Activated T-cell treated with anti-CD3 and anti-CD28 coated beads, Interleukin-2, amount 50 U/mL, for 24 hours (primary cell): ENCODE measurements around the gene AFTPH.

Experiments used
- DNase-seq: peaks from one replicate; pipeline ENCODE4 v3.0.0-alpha.2; 2020
- H3K27ac Mint-ChIP-seq: 2 replicates; pipeline ENCODE4 v1.8.0; 2020; ENCODE audit warnings: mild to moderate bottlenecking, mixed read lengths
- H3K27me3 Mint-ChIP-seq: 2 replicates; pipeline ENCODE4 v1.8.0; 2020; ENCODE audit warnings: mixed read lengths
- H3K36me3 Mint-ChIP-seq: 2 replicates; pipeline ENCODE4 v1.8.0; 2020; ENCODE audit warnings: low read depth, mixed read lengths
- H3K4me1 Mint-ChIP-seq: 2 replicates; pipeline ENCODE4 v1.8.0; 2020; ENCODE audit warnings: low read depth, mixed read lengths
- H3K4me3 Mint-ChIP-seq: 2 replicates; pipeline ENCODE4 v1.8.0; 2020; ENCODE audit warnings: mild to moderate bottlenecking, moderate library complexity, mixed read lengths
- H3K9me3 Mint-ChIP-seq: 2 replicates; pipeline ENCODE4 v1.8.0; 2020; ENCODE audit warnings: mixed read lengths

AFTPH gene

DNA sequence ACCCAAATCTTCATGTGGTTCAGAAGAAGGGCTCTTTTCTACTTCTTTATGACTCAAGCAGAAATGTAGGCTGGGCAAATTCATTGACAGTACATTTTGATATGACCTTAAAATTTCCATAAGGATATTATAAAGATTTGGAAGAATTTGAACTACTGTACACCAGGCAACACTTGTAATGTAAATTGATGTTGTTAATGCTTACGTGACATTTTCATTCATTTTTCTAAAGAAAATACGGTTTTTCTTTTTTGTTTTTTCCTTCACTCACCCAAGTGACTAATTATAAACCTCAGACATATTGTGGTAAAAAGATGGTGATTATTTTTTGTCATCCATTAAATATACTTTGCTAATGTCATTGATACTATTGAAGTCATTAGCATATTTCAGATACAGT is 17.4 kb downstream of the AFTPH start:
- Mint-ChIP-seq H3K27ac (no peak overlapping the region), H3K9me3 (no peaks in the 10 kb centered on the region), H3K4me3 (no peak overlapping the region), H3K4me1 (peaks cover 68% of the 10 kb centered on the region), H3K36me3 (peaks cover 7% of the 10 kb centered on the region), H3K27me3 (no peaks in the 10 kb centered on the region)
- DNase-seq: no peak

DNA sequence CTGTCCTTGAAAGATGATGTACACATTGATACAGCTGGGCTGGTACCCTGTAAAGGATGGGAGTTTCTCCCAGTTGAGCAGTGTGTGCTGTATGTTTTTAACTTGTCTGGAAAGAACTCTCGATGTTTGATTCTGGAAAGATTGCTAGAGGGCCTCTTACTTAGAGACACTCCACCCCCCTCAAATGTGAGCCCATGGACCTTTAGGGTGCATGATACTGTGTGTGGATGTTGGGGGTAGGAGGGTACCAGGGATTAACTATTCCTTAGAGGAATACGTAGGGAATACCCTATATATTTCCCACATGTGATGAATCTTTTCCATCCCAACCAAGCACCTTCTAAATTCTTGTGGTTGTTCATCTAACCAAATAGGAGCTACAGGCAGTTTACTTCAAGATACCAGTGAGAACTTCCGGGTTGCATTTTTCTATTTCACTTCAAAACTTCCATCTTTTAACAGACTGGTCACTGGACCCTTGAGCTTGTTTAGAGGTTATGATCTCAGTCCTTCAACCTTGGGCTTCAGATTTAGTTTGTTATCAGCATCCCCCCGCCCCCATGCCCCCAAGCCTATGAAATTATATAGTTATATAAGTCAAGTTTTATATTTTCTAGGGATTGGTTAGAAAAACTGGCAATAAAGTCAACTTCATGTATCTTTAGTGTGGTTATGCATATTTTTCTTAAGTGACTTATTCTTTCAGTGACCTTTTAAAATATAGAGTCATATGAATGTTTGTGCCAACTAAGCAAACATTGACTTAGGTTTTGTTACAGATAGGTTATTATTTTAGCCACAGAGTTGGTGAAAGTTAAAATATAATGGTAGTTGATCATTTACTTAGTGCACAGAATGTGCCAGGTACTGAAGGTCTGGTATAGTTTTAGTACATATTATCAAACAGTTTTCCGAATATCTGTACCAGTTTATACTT is 18.2 kb downstream of the AFTPH start:
- H3K27ac Mint-ChIP-seq: no peak overlapping the region
- H3K27me3 Mint-ChIP-seq: no peaks in the 10 kb centered on the region
- peaks cover 9% of the 10 kb centered on the region for H3K36me3 Mint-ChIP-seq
- peaks cover 69% of the 10 kb centered on the region for H3K4me1 Mint-ChIP-seq
- no peaks in the 10 kb centered on the region for H3K9me3 Mint-ChIP-seq
- no peak overlapping the region for H3K4me3 Mint-ChIP-seq
- DNase-seq: no peak

DNA sequence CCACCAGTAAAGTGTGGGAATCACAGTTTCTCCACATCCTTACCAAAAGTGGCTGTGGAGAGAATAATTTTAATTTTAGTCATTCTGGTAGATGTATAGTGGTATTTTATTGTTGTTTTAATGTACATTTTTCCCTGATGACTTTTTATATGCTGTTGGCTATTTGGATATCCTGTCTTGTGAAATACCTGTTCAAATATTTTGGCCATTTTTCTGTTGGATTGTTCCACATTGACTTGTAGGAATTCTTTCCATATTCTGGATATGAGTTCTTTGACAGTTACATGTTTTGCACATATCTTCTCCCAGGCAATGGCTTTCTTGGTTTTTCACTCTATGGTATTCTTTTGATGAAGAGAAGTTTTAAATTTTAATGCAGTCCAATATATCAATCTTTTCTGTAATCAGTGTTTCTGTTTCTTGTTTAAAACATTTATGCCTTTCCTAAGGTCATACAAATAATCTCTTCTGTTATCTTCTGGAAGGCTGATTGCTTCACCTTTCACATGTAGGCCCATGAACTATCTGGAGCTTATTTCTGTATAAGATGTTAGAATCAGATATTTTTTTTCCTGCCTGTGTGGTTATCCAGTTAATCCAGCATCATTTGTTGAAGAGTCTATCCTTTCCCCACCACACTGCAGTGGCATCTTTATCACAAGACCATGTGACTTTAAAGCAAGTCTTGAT is 19.0 kb downstream of the AFTPH start:
- no peaks in the 10 kb centered on the region for H3K27me3 Mint-ChIP-seq
- peaks cover 9% of the 10 kb centered on the region for H3K36me3 Mint-ChIP-seq
- H3K4me3 Mint-ChIP-seq: no peak overlapping the region
- no peaks in the 10 kb centered on the region for H3K9me3 Mint-ChIP-seq
- DNase-seq: no peak
- peaks cover 63% of the 10 kb centered on the region for H3K4me1 Mint-ChIP-seq
- no peak overlapping the region for H3K27ac Mint-ChIP-seq

DNA sequence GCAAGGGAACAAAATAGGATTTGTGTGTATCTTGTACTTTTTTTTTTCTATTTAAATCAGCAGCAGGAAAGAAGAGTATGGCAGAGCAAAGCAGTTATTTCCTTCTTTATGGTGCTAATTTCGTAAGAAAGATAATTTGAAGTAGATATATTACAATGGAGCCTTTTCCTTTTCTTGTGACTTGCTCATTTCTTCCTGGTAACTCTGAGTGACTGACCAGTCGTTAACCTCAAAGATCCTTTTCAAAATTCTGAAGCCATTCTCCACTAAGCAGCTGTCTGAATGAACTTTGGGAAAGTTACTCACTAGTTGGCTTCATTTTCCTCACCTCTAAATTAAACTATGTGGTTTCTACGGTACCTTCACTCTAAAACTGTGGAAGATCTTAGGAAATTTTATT is 24.6 kb downstream of the AFTPH start:
- DNase-seq: no peak
- Mint-ChIP-seq H3K4me3 (no peak overlapping the region), H3K27me3 (no peaks in the 10 kb centered on the region), H3K9me3 (no peaks in the 10 kb centered on the region), H3K4me1 (peaks cover 30% of the 10 kb centered on the region), H3K36me3 (peaks cover 40% of the 10 kb centered on the region), H3K27ac (peak overlapping the region; percentile 23)

DNA sequence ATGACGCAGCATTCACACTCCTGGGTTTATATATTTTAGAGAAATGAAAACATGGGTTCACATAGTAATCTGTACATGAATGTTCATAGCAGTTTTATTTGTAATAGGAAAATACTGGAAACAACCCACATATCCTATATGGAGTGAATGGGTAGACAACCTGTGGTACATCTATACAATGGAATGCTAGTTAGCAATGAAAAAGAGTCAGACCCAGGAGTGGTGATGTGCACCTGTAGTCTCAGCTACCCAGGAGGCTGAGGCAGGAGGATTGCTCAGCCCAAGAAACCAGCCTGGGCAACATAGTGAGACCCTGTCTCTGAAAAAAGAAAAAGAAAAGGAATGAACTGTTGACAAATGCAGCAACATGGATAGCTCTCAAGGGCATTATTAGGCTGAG is 25.9 kb downstream of the AFTPH start:
- no peak for DNase-seq
- Mint-ChIP-seq H3K4me3 (no peak overlapping the region), H3K36me3 (peaks cover 46% of the 10 kb centered on the region), H3K27ac (no peak overlapping the region), H3K9me3 (no peaks in the 10 kb centered on the region), H3K4me1 (peaks cover 27% of the 10 kb centered on the region), H3K27me3 (no peaks in the 10 kb centered on the region)

DNA sequence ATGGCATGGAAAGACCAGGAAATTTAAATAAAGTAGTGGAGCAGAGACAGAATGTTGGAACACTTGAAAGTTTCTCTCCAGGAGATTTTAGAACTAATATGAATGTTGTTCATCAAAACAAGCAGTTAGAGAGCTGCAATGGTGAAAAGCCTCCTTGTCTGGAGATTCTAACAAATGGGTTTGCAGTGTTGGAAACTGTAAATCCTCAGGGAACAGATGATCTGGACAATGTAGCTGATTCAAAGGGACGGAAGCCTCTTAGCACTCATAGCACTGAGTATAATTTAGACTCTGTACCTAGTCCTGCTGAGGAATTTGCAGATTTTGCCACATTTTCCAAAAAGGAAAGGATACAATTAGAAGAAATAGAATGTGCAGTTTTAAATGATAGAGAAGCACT is 27.7 kb downstream of the AFTPH start:
- H3K9me3 Mint-ChIP-seq: no peaks in the 10 kb centered on the region
- no peak overlapping the region for H3K27ac Mint-ChIP-seq
- H3K27me3 Mint-ChIP-seq: no peaks in the 10 kb centered on the region
- peaks cover 58% of the 10 kb centered on the region for H3K36me3 Mint-ChIP-seq
- DNase-seq: no peak
- H3K4me3 Mint-ChIP-seq: no peak overlapping the region
- H3K4me1 Mint-ChIP-seq: peaks cover 31% of the 10 kb centered on the region

DNA sequence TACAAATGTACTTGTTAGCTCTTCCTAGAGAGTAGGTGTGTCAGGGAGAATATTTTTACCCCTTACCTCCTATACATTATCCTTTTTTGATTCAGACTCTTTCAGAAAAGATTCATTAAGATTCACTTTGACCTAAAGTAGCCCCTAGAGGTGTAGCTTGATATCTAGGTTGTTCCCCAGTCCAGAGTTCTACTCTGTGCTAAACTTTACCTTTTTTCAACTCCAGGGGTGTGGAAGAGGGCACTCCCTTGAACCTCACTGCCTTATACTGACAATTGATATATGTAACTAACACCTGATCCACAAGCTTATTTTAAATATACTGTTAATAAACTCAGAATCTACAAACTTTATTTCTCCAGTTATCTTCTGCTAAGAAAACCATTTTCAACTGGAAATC is 30.0 kb downstream of the AFTPH start:
- H3K4me3 Mint-ChIP-seq: no peak overlapping the region
- peaks cover 70% of the 10 kb centered on the region for H3K36me3 Mint-ChIP-seq
- no peak for DNase-seq
- no peak overlapping the region for H3K27ac Mint-ChIP-seq
- H3K9me3 Mint-ChIP-seq: no peaks in the 10 kb centered on the region
- no peaks in the 10 kb centered on the region for H3K27me3 Mint-ChIP-seq
- H3K4me1 Mint-ChIP-seq: peaks cover 26% of the 10 kb centered on the region

DNA sequence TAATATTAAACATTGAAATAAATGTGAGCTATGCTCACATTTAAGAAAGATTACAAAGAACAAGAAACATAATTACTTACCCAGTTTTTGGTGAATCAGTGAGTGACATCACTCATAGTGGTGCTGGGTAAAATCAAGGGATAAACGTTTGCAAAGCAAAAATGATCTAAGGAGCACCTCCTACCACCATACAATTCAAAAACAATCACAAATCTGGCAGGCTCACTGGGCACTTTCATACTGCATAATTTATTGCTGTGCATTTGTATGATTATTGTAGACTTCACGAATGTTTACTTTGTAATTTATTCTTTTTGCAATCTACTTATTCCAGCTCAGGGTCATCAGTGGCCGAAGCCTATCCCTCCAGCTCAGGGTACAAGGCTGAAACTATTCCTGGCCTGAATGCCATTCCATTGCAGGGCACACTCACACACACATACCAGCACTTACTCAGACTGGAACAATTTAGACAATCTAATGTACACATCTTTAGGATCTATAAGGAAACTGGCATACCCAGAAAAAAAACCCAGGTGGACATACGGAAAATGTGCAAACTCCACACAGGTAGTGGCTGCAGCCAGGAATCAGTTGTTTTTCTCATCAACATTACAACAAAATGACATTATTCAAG is 34.4 kb downstream of the AFTPH start:
- Mint-ChIP-seq H3K27me3 (no peaks in the 10 kb centered on the region), H3K27ac (peak overlapping the region; percentile 60), H3K4me1 (peaks cover 39% of the 10 kb centered on the region), H3K4me3 (no peak overlapping the region), H3K36me3 (peaks cover 40% of the 10 kb centered on the region), H3K9me3 (no peaks in the 10 kb centered on the region)
- no peak for DNase-seq

DNA sequence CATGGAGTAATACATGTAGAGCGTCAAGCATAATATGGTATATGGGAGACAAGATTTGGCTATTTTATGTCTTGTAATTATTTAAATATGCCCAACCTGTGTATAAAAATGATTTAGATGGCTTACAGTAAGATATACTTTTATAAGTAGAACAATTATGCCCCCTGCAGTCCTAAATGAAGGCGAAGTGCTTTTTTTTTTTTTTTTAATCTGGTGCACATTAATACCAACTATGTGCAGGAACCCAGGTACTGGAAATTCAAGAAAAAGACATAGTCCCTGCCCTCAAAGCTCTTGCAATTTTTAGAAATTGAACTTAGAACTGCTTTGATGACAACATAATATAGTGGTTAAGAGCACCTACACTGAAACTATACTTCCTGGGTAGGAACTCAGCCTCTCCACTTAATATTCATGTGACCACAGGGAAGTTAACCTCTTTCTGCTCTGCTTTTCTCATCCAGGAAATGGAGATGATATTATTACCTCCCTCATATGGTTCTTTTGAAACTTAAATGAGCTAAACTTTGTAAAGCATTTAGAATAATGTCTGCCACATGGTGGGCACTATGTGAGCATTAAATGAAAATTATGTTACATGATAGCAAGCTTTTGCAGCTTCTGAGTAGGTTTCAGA is 38.1 kb downstream of the AFTPH start:
- Mint-ChIP-seq H3K4me3 (no peak overlapping the region), H3K36me3 (peaks cover 31% of the 10 kb centered on the region), H3K4me1 (peaks cover 48% of the 10 kb centered on the region), H3K27me3 (no peaks in the 10 kb centered on the region), H3K9me3 (no peaks in the 10 kb centered on the region), H3K27ac (no peak overlapping the region)
- no peak for DNase-seq

DNA sequence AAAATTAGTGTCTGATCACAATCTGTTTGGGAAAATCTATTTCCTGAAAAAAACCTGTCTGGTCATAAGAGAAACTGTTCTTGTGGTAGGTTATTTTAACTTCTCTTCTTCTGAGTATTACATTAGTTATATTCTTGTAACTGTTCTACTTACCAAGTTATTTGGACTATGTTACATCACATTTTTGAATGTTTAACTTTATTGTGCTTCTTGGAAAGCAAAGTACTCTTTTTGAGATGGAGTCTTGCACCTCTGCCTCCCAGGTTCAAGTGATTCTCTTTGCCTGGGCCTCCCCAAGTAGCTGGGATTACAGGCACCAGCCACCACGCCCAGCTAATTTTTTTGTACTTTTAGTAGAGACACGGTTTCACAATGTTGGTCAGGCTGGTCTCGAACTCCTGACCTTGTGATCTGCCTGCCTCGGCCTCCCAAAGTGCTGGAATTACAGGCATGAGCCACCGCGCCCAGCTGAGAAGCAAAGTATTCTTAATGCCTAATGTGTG is 39.4 kb downstream of the AFTPH start:
- Mint-ChIP-seq H3K27ac (no peak overlapping the region), H3K9me3 (no peaks in the 10 kb centered on the region), H3K4me1 (peaks cover 44% of the 10 kb centered on the region), H3K27me3 (no peaks in the 10 kb centered on the region), H3K36me3 (peaks cover 24% of the 10 kb centered on the region), H3K4me3 (no peak overlapping the region)
- no peak for DNase-seq

DNA sequence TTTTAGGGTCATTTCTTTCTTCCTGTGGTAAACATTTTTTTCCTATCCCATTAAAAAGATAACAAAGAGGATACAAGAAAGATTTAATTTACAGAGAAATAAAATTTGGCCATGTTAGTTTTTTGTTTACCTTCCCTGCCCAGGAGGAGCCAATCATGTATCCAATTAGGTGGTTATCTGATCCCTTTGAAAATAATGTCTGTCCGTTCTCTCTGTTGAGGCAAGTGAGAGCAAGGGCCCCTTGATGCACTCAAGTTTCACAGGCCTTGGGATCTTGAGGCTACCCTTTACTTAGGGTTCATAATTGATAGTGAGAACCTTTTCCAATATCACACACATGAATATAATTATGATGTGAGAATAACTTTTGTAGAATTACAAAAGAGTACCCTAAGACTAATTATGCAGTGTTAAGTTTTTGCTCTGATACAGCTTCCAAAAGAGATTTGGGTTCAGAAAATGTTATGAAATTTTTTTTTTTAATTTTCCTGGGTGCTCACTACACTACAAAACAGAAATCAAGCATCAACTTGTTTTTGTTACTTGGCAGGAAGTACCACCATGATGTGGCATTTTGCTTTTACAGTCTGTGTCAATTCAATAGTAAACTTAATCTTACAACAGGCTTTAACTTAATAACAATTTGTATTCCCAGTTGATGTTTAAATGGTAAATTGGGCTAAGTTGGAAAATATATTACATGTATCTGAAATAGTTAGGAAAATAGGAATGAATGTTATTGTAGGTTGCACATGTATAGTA is 42.0 kb downstream of the AFTPH start:
- H3K9me3 Mint-ChIP-seq: no peaks in the 10 kb centered on the region
- no peak overlapping the region for H3K4me3 Mint-ChIP-seq
- no peaks in the 10 kb centered on the region for H3K27me3 Mint-ChIP-seq
- peak overlapping the region; percentile 27 for H3K27ac Mint-ChIP-seq
- H3K36me3 Mint-ChIP-seq: peaks cover 38% of the 10 kb centered on the region
- no peak for DNase-seq
- peaks cover 32% of the 10 kb centered on the region for H3K4me1 Mint-ChIP-seq

DNA sequence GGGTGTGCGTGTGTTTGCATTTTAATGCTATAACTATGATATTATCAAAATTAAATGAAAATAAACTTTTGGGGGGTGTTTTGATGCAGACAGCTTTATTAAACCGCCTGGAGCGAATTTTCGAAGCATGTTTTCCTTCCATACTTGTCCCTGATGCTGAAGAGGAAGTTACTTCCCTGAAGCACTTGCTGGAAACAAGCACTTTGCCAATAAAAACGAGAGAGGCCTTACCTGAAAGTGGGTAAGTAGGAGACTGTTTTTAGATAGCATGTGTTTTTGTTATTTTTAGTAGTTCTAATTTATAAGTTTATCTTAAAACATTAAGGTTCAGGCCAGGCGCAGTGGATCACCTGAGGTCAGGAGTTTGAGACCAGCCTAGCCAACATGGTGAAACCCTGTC is 43.3 kb downstream of the AFTPH start:
- no peaks in the 10 kb centered on the region for H3K27me3 Mint-ChIP-seq
- H3K4me1 Mint-ChIP-seq: peaks cover 21% of the 10 kb centered on the region
- H3K27ac Mint-ChIP-seq: no peak overlapping the region
- no peaks in the 10 kb centered on the region for H3K9me3 Mint-ChIP-seq
- DNase-seq: no peak
- peaks cover 50% of the 10 kb centered on the region for H3K36me3 Mint-ChIP-seq
- no peak overlapping the region for H3K4me3 Mint-ChIP-seq

DNA sequence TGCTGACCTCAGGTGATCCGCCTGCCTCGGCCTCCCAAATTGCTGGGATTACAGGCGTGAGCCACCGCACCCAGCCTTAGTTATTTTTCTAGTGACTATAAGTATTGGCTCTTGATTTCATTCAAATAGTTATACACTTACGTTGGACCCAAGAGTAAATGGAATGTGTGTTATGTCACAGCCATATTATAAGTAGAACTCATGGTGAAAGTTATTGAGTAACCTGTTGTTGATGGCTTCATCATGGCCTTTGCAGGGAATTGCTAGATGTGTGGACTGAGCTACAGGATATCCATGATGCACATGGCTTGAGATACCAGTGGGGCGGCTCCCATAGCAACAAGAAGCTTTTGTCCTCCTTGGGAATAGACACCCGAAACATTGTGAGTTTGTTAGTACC is 44.7 kb downstream of the AFTPH start:
- DNase-seq: no peak
- no peaks in the 10 kb centered on the region for H3K9me3 Mint-ChIP-seq
- no peaks in the 10 kb centered on the region for H3K27me3 Mint-ChIP-seq
- H3K4me1 Mint-ChIP-seq: peaks cover 17% of the 10 kb centered on the region
- peaks cover 63% of the 10 kb centered on the region for H3K36me3 Mint-ChIP-seq
- H3K27ac Mint-ChIP-seq: no peak overlapping the region
- H3K4me3 Mint-ChIP-seq: no peak overlapping the region

DNA sequence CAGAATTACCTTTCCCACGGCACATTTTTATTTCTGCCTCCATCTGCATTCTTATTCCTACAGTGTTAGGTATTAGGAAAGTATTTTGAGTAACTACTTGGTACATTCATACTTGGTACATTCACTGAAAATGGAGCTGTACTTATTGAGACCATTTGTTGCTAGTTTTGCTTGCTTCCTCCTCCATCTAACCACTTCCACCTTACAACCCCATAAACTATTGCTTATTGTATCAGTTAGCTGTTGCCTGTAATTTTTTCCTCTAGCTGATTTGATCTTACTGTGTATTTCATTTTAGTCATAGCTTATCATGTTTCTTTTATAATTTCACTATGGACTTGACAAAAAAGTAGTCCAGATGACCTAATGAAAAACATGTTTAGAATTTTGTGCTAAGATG is 50.7 kb downstream of the AFTPH start:
- Mint-ChIP-seq H3K36me3 (peaks cover 89% of the 10 kb centered on the region), H3K4me3 (no peak overlapping the region), H3K9me3 (no peaks in the 10 kb centered on the region), H3K27ac (peak overlapping the region; percentile 3), H3K27me3 (no peaks in the 10 kb centered on the region), H3K4me1 (peaks cover 2% of the 10 kb centered on the region)
- no peak for DNase-seq
